Measurements from ENCODE around the gene GOLGA1.

DNA sequence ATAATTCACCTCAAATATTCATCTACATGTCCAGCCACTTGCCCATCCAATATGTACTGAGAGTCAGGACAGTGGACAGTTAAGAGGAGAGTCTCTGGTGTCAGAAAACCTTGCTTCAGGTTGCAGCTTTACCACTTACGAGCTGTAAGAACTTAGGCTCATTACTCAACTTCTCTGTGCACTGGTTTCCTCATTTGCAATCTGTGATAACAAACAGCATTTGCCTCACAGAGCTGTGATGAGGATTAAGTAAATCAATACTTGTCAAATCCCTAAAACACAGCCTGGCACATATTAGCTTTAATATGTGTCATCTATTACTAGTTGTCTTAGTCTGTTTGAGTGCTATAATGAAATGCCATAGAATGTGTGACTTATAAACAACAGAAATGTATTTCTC is 8.6 kb downstream of the GOLGA1 start:
- TF ChIP-seq GATA2 (IDR thresholded peaks at IDR 0.05; ENCODE audit: low read depth, low read length) (no peak), GATA3 (IDR thresholded peaks at IDR 0.05; ENCODE audit: low read depth, low read length) (no peak)
